HG03565 (cell line): ENCODE measurements around the gene MAP1B.

Experiments used
- ATAC-seq: cut with Tn5 transposase; IDR thresholded peaks from one replicate; pipeline ENCODE4 v1.9.1; 2021; ENCODE audit warnings: mild to moderate bottlenecking, moderate library complexity; ENCODE audit not compliant: unreplicated experiment

MAP1B gene

DNA sequence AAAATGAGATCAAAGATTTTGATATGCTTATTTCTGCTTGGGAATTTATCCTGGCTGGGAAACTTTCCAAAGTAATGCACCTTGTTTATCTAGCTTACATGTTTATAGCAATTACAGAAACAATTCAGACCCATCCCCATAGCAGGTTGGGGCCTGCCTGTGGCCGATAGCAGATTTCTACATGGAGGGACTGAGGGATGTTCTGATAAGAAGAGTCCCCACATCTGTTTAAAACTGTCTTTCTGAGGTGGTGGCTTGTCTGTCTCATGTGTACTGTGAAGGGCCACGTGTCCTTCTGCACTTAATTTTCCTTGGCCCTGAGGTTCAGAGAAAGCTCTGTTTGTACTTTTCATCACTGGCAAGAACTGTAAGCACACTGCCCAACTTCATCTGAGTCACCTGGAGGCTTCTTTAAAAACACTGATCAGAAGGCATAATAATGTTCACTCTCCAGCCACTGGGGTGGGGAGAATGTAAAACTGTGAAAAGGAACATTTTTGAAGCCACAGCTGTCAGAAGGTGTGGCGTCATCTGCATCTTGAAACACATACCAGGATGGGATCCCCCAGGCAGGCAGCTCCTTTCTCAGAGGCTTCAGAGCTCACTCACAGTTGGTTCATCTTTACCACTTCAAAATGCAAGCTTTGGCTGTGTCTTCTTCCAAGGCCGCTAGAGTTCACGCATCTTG lies 80.3 kb downstream of the MAP1B start:
- no peak for ATAC-seq

DNA sequence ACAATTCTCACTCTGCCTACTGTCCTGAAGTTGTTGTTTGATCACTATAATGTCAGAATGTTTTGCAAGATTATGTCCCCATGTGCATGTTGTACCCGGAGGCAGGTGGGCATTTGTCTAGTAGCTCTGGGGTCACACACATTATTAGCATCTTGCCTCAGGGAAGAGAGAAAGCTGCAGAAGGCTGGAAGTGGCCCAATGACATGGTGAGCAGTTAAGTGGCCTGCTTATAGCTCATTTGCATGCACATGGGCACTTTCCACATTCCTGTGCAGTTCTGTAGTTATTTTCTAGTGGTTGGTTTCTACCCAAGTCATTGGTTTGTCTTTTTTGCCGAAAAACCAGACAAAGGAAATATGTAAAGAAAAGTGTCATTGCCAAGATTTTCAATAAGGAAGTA lies 80.9 kb downstream of the MAP1B start:
- ATAC-seq, result no peak

DNA sequence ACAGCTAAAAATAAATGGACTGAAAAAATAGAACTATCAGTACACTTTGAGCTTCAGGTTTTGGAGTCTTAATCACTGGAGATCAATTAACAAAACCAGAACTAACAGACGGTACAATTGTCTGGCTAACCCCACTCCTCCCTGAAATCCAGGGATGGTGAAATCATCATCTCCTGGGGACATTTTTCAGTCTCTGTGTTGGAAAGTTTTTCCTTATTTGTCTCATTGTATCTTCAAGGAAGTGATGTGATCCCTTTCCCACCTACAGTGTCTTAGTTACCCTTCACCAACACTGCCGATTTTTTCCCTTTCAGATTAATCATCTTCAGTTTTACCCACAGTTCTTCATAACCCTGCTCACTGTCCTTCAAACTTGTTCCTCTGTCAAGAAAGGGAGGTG lies 81.9 kb downstream of the MAP1B start:
- ATAC-seq, result no peak

DNA sequence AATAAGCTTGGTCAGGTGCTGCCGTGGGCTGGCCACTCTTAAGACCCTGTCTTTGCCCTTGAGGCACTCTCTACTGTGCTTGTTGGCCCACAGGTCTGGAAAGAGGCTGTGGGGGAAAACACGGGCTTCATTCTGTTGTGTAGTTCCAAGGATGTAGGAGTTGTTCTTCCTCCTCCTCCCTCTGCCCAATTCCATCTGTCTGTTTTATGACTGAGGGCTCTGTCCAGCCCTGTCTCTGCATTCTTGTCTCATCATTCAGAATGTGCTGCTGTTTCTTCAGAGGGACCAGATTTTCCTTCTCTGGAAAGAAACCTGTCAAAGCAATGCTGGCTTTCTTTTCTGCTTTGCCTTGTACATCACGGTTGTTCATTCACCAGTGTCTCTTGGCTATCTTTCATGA lies 84.1 kb downstream of the MAP1B start:
- no peak for ATAC-seq

DNA sequence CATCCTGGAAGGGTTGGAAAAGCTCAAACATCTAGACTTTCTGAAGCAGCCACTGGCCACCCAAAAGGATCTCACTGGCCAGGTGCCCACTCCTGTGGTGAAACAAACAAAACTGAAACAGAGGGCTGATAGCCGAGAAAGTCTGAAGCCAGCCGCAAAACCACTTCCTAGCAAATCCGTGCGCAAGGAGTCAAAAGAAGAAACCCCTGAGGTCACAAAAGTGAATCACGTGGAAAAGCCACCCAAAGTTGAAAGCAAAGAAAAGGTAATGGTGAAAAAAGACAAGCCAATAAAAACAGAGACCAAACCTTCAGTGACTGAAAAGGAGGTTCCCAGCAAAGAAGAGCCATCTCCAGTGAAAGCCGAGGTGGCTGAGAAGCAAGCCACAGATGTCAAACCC lies 87.6 kb downstream of the MAP1B start:
- ATAC-seq, result peak; percentile 89

DNA sequence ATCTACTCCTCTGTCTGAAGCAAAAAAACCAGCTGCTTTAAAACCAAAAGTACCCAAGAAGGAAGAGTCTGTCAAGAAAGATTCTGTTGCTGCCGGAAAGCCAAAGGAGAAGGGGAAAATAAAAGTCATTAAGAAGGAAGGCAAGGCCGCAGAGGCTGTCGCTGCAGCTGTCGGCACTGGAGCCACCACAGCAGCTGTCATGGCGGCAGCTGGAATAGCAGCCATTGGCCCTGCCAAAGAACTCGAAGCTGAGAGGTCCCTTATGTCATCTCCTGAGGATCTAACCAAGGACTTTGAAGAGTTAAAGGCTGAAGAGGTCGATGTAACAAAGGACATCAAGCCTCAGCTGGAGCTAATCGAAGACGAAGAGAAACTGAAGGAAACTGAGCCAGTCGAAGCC lies 88.3 kb downstream of the MAP1B start:
- no peak for ATAC-seq

DNA sequence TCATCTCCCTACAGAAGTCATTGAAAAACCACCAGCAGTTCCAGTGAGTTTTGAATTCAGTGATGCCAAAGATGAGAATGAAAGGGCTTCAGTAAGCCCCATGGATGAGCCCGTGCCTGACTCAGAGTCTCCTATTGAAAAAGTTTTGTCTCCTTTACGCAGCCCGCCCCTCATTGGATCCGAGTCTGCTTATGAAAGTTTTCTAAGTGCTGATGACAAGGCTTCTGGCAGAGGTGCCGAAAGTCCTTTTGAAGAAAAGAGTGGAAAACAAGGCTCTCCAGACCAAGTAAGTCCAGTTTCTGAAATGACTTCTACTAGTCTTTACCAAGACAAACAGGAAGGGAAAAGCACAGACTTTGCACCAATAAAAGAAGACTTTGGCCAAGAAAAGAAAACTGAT lies 90.1 kb downstream of the MAP1B start:
- ATAC-seq, result no peak

DNA sequence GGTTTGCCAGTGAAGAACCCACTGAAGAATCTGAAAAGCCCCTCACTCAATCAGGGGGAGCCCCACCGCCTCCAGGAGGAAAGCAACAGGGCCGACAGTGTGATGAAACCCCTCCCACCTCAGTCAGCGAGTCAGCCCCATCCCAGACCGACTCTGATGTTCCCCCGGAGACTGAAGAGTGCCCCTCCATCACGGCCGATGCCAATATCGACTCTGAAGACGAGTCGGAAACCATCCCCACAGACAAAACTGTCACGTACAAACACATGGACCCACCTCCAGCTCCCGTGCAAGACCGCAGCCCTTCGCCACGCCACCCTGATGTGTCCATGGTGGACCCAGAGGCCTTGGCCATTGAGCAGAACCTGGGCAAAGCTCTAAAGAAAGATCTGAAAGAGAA lies 92.4 kb downstream of the MAP1B start:
- no peak for ATAC-seq

DNA sequence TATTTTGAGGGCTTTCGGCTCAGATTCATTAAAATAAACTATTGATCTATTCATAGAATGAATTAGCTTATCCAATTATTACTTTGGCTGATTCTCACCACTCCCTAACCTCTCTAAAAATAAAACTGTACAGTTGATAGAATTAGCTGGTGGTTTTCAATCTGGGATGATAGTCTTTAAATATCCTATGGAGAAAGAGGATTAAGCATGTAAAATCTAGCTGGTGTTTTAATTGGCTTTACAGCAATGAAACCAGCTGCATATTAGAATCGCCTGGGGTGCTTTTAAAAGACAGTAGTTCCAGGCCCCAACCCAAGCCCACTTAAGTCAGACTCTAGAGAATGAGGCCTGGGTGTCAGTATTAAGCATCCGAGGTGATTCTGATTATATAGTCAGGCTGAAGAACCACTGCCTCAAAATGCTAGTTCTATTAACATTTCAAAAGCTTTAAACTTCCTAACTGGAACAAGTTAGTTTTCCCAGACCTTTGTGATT lies 95.1 kb downstream of the MAP1B start:
- ATAC-seq, result no peak

DNA sequence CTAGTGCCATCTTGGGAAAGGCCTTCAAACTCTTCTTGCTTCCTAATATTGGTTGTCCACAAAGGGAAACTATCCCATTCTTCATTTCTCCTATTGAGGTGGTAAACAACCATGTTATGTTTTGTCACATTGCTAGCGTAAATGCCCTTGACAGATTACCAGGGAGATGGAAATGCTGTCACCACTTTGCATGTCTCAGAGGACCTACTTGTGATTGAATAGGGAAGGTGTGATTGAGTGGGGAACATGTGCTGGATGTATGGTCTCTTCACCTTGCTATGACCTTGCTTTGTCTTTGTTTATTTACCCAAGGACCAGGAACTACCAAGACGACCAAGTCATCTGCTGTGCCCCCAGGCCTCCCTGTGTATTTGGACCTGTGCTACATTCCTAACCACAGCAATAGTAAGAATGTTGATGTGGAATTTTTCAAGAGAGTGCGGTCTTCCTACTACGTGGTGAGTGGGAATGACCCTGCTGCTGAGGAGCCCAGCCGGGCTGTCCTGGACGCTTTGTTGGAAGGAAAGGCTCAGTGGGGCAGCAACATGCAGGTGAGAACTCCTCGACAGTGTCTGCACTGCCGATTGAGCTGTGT lies 96.1 kb downstream of the MAP1B start:
- ATAC-seq, result no peak

DNA sequence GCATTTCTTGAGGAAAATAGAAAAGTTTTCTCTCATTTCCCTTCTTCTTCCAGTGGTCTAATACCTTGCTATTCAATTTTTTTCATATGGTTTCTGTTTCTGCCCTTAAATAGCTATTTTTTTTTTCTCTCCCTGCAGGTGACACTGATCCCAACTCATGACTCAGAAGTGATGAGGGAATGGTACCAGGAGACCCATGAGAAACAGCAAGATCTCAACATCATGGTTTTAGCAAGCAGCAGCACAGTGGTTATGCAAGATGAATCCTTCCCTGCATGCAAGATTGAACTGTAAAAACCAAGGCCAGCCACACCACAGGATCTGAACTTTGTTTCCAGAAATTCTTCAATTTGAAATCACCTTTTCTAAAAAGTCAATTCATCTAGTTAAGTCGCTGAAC lies 97.7 kb downstream of the MAP1B start:
- no peak for ATAC-seq

DNA sequence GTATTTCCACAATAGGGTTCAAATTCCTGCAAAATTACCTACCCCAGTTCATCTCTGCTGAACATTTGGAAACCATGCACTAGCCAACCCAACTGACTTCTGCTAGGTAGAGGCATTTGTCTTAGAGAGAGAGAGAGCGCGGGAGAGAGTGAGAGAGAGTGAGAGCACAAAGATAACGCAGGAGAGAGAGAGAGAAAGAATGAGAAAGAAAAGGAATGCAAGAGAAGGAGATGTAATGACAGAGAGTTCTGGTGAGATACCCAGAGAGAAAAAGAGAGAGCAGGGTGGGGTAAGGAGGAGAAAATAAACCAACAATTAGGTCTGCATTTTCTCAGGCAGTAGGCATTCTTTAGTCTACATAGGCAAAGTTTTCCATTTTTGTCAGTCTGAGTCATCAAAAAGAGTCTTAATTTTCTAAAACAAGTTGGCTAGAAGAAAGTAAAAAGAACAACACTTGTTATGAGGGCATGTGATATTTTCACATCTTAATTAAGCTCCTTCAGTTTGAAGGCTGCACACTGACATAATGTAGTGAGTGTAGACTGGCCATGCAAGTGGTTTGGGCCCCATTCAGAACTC lies 98.2 kb downstream of the MAP1B start:
- no peak for ATAC-seq

DNA sequence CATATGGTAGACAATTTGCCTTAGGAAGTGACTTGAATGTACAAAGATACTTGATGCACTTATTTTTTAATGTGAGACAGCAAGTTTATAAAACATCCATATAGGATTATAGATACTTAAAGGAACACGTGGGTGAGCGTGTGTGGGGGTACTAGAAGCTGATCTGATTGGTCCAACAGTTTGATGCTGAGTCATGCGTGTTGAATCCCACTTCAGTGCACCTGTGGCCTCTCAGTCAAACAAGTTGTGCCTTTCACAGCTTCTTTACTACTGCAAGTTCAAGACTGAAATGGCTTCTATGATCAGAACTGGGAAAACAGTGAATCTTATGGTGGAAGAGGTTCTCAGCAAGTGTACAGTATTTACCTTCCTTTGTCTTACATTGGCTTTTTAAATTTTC lies 98.9 kb downstream of the MAP1B start:
- ATAC-seq, result no peak

DNA sequence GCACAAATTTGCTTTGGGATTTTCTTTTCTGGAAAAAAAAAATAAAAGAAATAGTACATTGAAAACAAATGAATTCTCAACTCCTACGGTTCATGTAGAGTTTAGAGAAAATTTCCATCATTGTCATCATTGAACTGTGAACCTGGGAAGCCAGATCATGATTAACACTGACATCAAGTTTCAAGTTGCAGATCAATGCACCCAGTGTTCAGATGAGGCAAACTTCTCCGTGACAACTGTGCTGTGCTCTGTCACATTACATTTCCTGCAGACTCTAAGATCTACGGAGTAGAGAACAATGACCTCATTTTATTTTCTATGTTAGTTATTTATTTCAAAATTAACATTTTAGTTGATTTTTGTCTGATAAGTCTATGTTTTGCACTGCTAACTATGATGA lies 99.7 kb downstream of the MAP1B start:
- ATAC-seq, result no peak

DNA sequence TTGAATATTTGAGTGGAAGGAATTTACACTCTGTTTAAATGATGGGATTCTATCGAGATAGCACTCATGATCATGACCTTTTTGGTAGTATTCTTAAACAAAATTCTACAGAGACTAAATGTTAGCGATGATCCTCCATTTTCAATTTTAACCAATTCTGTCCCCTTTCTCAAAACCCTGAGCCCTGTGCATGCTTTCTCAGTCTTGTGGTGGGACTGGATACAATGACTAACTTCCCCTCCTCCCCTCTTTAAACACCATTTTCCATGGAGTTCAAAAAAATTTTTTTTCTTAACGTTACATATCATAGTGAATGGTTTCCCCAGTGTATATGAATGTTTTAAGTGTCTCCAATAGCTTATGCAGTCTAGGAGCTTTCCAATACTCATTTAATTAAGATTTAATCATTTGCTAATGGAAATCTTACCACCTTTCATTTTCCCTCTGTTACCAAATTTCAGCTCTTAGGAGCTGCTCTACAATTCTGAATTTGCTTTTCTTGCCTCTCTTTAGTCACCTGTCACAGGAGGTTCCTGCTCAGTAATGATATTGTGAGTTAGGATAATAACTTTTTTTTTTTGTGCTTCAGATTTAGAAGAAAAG lies 101.2 kb downstream of the MAP1B start:
- no peak for ATAC-seq

DNA sequence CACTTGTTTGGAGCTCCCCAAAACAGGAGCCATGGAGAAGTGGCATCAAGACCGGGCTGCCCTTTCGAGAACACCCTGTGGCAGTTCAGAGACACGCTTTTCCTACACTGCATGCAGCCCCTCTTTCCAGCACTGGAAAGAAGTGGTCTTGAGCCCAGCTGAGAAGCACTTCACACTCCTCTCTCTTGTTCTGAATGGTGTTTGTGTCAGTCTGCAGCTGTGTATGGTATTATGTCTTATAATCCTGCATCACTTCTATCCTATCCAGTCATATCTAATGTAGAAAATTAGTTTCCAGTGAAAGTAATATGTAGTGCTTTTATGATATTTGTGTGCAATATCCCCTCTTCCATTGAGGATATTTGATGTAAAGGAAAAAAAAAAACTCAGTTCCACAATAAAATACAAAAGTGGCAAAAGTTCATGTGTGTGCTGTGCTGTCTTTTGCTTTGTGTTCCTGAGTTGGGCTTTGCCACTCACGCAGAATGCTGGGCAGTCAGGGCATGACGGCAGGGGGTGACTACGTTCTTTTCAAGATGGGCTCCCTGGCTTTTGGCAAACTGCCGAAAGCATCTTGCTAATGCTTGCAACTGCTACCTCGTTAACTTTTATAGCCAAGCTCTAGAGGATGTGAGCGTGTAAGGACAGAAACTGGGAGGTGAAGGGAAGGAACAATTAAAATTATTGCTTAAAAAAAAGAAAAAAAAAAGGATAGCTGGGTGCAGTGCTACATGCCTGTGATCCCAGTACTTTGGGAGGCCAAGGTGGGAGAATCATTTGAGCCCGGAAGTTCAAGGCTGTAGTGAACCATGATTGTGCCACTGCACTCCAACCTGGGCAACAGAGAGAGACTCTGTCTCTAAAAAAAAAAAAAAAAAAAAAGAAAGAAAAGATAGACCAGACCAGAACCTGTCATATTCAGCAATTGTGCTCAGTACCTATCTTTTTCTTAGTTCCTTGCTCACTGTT lies 102.2 kb downstream of the MAP1B start:
- ATAC-seq, result no peak

DNA sequence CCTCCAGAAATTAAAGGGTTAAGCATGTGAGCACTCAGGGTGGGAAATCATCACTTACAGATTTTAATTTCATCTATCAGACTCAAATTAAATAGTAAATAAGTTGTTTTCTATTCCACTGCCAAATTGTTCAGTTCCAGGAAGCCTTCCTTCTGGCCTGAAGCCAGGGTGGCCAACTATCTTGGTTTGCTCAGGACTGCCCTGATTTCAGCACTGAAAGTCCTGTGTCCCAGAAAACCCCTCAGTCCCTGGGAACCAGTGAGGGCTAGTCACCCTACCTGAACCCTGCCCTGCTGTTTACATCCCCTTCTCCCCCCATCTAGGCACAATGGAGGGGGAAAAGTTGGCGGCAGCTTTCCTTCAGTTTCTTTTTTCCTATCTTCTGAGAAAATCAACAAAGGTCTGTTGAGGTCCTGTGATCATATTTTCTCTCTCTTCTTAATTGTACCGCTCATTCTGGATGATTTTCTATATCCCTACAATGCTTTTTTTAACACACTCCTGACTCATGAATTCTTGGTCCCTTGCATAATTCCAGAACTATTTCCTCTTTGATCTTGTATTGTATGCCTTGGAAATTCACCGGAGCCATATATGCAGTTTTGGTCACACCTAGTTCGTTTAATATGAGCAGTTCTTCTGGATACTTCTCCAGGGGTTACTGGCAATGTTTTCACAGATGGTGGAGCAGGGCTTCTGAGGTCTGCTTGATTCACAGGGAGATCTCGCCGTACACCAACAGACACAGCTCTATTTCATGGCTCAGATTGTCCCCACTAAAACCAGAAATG lies 103.8 kb downstream of the MAP1B start:
- no peak for ATAC-seq

DNA sequence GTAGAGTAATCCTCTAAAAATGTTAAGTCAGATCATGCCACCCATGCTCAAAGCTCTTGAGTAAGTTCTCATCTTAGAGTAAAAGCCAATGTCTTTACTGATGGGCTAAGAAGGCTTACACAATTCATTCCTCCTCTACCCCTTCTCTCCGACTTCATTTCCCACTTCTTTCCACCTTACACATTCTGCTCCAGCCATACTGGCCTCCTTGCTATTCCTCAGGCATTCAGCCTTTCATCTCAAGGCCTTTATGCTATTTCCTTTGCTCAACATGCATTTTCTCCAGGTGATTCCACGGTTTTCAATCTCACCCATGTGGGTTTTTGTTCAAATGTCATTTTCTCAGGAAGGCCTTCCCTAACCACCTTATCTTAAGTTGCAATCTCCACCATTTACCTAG lies 104.9 kb downstream of the MAP1B start:
- ATAC-seq, result no peak

DNA sequence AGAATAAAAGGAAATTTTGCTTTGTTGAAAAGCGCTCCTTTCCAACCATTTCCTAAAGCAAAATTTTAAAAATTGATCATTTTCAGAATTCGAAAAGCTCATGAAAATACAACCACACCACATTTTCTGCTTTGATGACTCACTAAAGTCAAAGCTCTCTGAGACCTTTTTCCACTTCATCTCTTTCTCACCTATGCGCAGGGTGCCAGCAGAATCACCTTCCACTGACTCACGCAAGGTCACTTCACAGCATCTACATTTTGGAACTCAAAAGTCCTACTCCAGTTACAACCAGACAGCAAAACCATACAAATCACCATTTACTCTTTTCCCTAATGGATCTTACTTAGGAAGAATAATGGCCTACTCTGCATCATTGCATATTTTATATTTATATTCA lies 106.2 kb downstream of the MAP1B start:
- no peak for ATAC-seq

DNA sequence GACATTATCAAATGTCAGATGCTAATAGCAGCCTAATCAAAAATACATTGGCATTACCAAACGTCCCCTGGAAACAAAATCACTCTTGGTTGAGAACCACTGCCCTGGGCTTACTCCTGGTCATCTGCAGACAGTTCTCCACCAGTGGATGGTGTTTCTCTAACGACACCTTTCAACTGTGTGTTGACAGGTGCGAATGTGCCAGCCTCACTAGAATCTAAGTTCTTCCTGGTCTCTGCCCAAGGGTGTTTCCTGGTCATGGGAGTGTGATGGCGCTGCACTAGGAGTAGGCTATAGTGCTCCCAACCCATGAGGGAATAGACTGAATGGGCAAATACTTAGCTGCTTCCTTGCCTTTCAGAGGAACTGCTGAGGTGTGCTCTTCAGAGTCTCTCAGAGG lies 106.9 kb downstream of the MAP1B start:
- ATAC-seq, result no peak
